ENCODE measurements around the gene ICOS.
A peak's percentile ranks its signal among the peaks of the same experiment; 100 is the strongest.
"Not testable (repeated sequence)": the region's sequence is repeated elsewhere in the genome, so short reads cannot be mapped to it uniquely, and the experiment has no call there.

Gene ICOS

GRCh38 chr2:203918839-203919238 lies 17.7 kb upstream of the ICOS start:
- DNase-seq = no peak

- DNase-seq = no peak
These were observed 10.9 kb upstream of the ICOS start for GRCh38 chr2:203925512-203926158.

- no peak for DNase-seq
These were observed 7.7 kb upstream of the ICOS start for GRCh38 chr2:203928849-203929248.

GRCh38 chr2:203931262-203931661 lies 5.3 kb upstream of the ICOS start:
- not testable (repeated sequence) for DNase-seq

GRCh38 chr2:203934041-203934492 lies 2.5 kb upstream of the ICOS start:
- peak; percentile 54 for DNase-seq

GRCh38 chr2:203934711-203935438 lies 1.7 kb upstream of the ICOS start:
- DNase-seq = no peak

- DNase-seq = no peak
These were observed 995 bp upstream of the ICOS start for GRCh38 chr2:203935568-203935967.

- DNase-seq = no peak
These were observed 386 bp downstream of the ICOS start for GRCh38 chr2:203936949-203937348.

- no peak for DNase-seq
These were observed 1.2 kb downstream of the ICOS start for GRCh38 chr2:203937788-203938187.

GRCh38 chr2:203940039-203940438 lies 3.5 kb downstream of the ICOS start:
- DNase-seq = no peak

GRCh38 chr2:203943493-203944382 lies 7.2 kb downstream of the ICOS start:
- DNase-seq = peak; percentile 31

GRCh38 chr2:203948733-203949132 lies 12.2 kb downstream of the ICOS start:
- DNase-seq = no peak

GRCh38 chr2:203949228-203949627 lies 12.7 kb downstream of the ICOS start:
- peak; percentile 39 for DNase-seq

- DNase-seq = peak; percentile 82
These were observed 14.9 kb downstream of the ICOS start for GRCh38 chr2:203951366-203951902.

GRCh38 chr2:203959265-203959664 lies 22.7 kb downstream of the ICOS start:
- no peak for DNase-seq

GRCh38 chr2:203959672-203960071 lies 23.1 kb downstream of the ICOS start:
- DNase-seq = no peak

GRCh38 chr2:203960811-203961210 lies 24.2 kb downstream of the ICOS start:
- DNase-seq = no peak

GRCh38 chr2:203965190-203965589 lies 28.6 kb downstream of the ICOS start:
- not testable (repeated sequence) for DNase-seq

- no peak for DNase-seq
These were observed 34.7 kb downstream of the ICOS start for GRCh38 chr2:203971251-203971650.

GRCh38 chr2:203972066-203972465 lies 35.5 kb downstream of the ICOS start:
- no peak for DNase-seq

- no peak for DNase-seq
These were observed 36.4 kb downstream of the ICOS start for GRCh38 chr2:203973000-203973399.

- no peak for DNase-seq
These were observed 37.1 kb downstream of the ICOS start for GRCh38 chr2:203973676-203974075.

- no peak for DNase-seq
These were observed 39.3 kb downstream of the ICOS start for GRCh38 chr2:203975912-203976311.

Measured in central memory CD4-positive, alpha-beta T cell (primary cell).